ENCODE measurements around the gene HUWE1.
"Not testable (repeated sequence)": the region's sequence is repeated elsewhere in the genome, so short reads cannot be mapped to it uniquely, and the experiment has no call there.

Gene HUWE1

GRCh38 chrX:53605004-53605403 lies 81.5 kb downstream of the HUWE1 start:
- no peak for DNase-seq

- no peak for DNase-seq
Observed at GRCh38 chrX:53599781-53600396, 86.6 kb downstream of the HUWE1 start.

GRCh38 chrX:53598169-53598568 lies 88.3 kb downstream of the HUWE1 start:
- DNase-seq = no peak

GRCh38 chrX:53595266-53595810 lies 91.2 kb downstream of the HUWE1 start:
- no peak for DNase-seq

- no peak for DNase-seq
Observed at GRCh38 chrX:53594354-53594753, 92.2 kb downstream of the HUWE1 start.

GRCh38 chrX:53587795-53588420 lies 98.6 kb downstream of the HUWE1 start:
- no peak for DNase-seq

GRCh38 chrX:53584891-53585290 lies 101.6 kb downstream of the HUWE1 start:
- no peak for DNase-seq

GRCh38 chrX:53583571-53583970 lies 102.9 kb downstream of the HUWE1 start:
- DNase-seq = no peak

GRCh38 chrX:53580742-53581504 lies 105.6 kb downstream of the HUWE1 start:
- DNase-seq = no peak

GRCh38 chrX:53571494-53571893 lies 115.0 kb downstream of the HUWE1 start:
- no peak for DNase-seq

GRCh38 chrX:53563324-53563723 lies 123.2 kb downstream of the HUWE1 start:
- DNase-seq = no peak

- no peak for DNase-seq
Observed at GRCh38 chrX:53561912-53562311, 124.6 kb downstream of the HUWE1 start.

GRCh38 chrX:53558646-53559045 lies 127.9 kb downstream of the HUWE1 start:
- no peak for DNase-seq

GRCh38 chrX:53556868-53557267 lies 129.7 kb downstream of the HUWE1 start:
- no peak for DNase-seq

GRCh38 chrX:53550756-53551463 lies 135.6 kb downstream of the HUWE1 start:
- DNase-seq = no peak

- no peak for DNase-seq
Observed at GRCh38 chrX:53547668-53548067, 138.9 kb downstream of the HUWE1 start.

GRCh38 chrX:53544936-53545335 lies 141.6 kb downstream of the HUWE1 start:
- DNase-seq = no peak

GRCh38 chrX:53538781-53539180 lies 147.7 kb downstream of the HUWE1 start:
- no peak for DNase-seq

GRCh38 chrX:53531255-53531966 lies 155.1 kb downstream of the HUWE1 start:
- DNase-seq = not testable (repeated sequence)

- no peak for DNase-seq
Observed at GRCh38 chrX:53526999-53527398, 159.5 kb downstream of the HUWE1 start.

GRCh38 chrX:53511322-53511721 lies 175.2 kb downstream of the HUWE1 start:
- no peak for DNase-seq

GRCh38 chrX:53504035-53504434 lies 182.5 kb downstream of the HUWE1 start:
- DNase-seq = not testable (repeated sequence)

- DNase-seq = peak; percentile 31
Observed at GRCh38 chrX:53494436-53494835, 192.1 kb downstream of the HUWE1 start.
